Activated CD4-positive, alpha-beta T cell treated with anti-CD3 and anti-CD28 coated beads, Interleukin-2, Interleukin-4, amounts not matched to agents 100 ng/mL and 50 ng/mL, durations not matched to agents 16 hours and 8 hours (primary cell): ENCODE measurements around the gene KRTAP20-4.

Source experiments
- DNase-seq: peaks from one replicate; pipeline ENCODE4 v3.0.0-alpha.2; 2020; ENCODE audit warnings: low spot score

Gene KRTAP20-4

DNA sequence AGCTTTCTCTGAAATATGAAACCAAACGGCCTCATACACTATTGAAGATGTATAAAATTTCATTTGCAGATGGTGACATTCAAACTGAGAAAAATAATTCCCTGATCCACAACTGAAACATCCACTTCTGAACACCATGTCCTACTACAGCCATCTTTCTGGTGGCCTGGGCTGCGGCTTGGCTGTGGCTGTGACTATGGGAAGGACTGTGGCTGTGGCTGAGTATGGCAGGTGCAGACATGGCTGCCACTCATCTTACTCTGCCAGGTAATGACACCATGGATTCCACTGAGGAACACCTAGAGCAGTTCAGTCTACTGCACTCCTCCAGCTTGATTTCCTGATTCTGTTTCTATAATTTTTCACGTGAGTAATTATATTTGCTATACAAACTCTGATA is at the start of gene KRTAP20-4:
Gene KRTAP20-4 (plus strand): TSS at position 106 of the 400 bp plus-strand sequence.
- DNase-seq = no peak

DNA sequence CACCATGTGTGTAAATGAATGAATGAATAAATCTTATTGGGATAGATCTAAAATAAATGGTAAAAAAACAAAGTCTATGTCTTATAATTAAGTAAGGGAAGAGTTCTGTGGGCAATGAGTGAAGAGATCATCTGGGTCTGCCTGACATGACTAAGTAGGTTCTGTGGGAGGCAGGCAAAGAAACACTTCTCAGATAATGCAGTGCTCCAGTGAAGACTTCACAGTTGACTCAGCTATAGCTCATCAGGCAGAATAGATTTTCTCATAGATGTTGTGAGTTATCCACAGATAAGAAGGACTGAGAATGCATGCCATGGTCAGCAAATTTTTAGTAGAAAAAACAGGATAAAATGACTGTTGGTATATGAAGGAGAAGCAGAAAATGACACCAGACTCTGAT is 42.7 kb upstream of the KRTAP20-4 start:
- no peak for DNase-seq

DNA sequence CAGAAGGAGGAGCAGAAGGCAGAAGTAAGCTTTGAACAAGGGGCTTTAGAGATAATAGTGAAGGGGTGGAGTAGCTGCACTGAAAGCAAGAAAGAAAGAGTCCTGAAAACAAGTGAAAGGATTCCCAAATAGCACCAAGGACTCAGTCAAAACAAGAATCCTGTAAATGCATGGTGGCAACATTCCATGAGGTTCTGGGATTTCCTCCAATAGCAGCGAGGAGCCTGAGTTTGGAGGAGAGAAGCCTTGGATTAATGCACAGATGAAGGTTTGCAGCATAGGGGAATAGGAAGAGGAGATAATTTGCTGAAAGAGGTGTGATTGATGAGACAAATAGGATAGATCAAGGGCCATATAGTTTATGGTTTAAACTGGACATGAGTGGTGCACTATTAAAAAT is 41.1 kb upstream of the KRTAP20-4 start:
- DNase-seq = no peak

DNA sequence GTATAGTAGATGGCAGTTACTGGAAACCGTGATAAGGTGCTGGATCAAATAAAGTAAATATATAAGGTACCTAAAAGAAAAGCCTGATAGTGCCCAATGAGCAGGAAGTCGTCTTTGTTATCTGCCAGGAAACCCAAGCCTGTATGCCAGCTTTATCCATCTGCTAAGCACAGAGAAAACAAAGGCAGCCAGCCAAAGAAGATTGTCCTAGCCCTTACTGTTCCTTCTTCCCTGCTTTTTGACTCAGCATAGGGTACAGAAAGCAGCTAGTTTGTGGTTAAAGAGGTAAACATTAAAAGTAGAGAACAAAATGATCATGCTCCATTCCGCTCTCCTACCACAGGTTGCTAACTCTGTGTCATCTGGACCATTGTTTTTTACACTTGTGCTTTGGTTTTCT is 40.3 kb upstream of the KRTAP20-4 start:
- no peak for DNase-seq

DNA sequence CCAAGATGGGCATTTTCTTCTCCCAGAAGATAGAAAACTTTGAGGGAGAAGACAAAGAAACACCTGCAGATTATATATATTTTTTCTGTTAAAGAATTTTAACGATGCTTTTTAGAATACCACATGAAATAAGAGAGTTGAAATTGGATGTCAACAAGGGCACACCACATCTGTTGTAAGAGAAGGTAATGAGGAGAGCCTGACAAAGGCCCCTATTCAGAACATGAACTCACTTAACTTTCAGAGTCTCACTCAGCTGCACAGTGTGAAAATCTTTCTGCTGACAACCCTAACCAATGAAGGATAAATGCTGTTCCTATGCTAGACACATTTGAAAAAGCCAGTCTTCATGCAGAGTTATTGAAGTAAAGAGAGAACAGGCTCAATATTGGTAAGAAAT is 37.6 kb upstream of the KRTAP20-4 start:
- DNase-seq = no peak

DNA sequence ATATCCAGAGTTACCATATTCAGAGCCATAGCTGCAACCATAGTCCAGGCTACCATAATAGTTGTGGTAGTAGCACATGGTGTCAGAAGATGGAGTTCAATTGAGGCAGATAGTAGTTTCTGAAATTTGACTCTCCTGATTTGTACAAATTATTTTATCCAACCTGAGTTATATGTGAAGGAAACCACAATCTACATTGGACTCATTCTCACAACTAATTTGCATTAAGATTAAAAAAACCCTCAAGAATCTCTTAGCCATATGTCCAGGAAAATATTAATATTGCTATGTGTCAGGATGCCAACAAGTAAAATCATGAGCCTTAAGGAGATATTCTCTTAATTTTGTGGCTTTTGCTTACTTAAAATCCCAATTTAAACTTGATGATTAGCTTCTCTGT is 30.1 kb upstream of the KRTAP20-4 start, which contains the start of gene KRTAP22-2:
Gene KRTAP22-2 (minus strand): TSS at position 101 of the 400 bp plus-strand sequence.
- DNase-seq = no peak

DNA sequence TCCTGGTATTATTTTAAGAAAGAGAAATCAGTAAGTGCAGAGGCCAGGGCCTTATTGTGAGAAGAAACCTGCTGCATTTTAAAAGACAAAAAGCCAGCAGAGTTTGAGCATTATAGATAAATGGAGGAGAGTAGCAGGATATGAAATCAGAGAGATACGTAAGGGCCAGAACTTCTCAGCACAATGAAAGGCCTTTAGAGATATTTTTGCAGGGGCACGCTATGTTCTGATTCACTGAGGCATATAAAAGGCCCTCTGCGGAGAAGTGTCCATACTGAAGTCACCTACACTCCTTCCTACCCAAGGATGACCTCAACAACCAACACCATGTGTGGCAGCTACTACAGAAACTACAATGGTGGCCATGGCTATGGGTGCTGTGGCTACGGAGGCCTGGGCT is 28.3 kb upstream of the KRTAP20-4 start, which contains the start of gene KRTAP6-3:
Gene KRTAP6-3 (plus strand): TSS at position 301 of the 400 bp plus-strand sequence. CDS start 6 bp downstream, at position 307.
- no peak for DNase-seq

DNA sequence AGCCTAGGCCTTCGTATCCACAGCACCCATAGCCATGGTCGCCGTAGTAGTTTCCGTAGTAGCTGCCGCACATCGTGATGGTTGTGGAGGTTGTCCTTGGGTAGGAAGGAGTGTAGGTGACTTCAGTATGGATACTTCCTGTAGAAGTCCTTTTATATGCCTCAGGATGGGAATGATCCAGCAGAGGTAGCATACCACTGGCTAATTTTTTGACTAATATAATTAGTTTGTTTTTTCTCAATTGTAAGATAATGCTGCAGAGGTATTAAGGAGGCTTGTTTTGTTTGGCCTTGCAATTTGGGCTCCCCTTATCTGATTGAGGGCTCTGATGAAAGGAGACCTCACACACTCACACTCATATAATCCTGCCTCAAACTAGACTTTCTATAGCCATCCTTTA is 21.6 kb upstream of the KRTAP20-4 start, which contains the start of gene KRTAP6-2:
Gene KRTAP6-2 (minus strand): TSS at position 101 of the 400 bp plus-strand sequence. CDS start 28 bp downstream, at position 73.
- no peak for DNase-seq

DNA sequence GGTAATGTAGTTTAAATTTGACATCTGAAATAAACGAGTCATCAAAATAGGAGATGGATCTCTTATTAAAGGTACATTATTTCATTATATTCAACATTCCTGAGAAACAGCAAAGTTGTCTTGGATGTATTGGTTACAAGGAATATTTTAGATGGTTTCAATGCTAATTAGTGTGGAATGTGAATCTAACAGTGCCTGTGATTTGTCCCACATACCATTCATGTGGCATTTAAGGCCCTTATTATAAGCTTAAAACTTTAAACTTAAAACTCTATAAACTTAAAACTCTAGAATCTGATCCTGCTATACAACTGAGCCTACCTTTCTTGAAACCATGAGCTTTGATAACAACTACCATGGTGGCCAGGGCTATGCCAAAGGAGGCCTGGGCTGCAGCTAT is 19.6 kb upstream of the KRTAP20-4 start, which contains the start of gene KRTAP22-1:
Gene KRTAP22-1 (plus strand): TSS at position 301 of the 400 bp plus-strand sequence.
- no peak for DNase-seq

DNA sequence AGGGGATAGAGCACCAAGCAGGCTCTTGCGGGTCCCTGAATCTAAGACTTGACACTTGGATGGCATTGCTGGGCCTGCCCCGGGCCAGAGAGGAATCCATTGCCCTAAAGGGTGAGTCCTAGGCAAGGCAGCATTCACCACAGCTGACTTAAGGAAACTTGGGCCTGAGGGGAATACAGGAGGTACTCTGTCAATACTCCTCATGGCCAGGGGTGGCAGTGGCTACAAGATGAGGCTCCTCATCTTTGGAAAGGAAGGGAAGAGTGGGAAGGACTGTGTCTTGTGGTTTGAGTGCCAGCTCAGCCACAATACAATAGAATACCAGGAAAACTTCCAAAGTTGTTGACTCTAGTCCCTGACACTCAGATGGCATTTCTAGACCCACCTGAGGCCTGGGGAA is 14.5 kb upstream of the KRTAP20-4 start:
- DNase-seq = no peak

DNA sequence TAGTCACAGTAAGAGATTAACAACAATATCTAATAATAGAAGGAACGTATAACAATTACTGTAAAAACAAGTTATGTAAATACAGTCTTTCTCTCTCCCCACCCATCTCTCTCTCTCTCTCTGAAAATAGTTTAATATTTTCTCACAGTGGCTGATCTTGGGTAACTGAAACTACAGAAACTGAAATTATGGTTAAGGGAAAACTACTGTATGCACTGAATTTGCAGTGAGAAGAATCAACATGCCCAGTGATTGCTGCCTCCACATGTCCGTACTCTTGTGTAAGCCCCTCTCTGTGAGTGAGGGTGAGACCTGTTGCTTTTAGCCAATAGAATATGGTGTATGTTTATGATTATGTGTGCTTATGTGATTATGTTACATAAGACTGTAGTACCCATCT is 8.3 kb upstream of the KRTAP20-4 start:
- no peak for DNase-seq

DNA sequence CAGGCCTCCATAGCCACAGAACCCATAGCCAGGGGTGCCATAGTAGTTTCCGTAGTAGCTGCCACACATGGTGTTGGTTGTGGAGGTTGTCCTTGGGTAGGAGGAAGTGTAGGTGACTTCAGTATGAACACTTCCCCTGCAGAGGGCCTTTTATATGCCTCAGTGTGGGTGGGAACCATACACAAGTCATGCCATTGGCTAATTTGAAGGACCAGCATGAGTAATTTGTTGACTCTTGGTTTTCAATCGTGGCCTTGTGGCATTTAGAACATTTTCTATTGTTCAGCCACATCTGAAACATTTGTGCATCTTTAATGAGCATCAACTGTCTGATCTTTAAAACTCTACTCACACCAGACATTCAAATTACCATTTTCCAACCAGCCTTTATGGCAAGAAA is 6.6 kb upstream of the KRTAP20-4 start, which contains the start of gene KRTAP6-1:
Gene KRTAP6-1 (minus strand): TSS at position 95 of the 400 bp plus-strand sequence. CDS start 26 bp downstream, at position 69.
- DNase-seq = peak; percentile 1

DNA sequence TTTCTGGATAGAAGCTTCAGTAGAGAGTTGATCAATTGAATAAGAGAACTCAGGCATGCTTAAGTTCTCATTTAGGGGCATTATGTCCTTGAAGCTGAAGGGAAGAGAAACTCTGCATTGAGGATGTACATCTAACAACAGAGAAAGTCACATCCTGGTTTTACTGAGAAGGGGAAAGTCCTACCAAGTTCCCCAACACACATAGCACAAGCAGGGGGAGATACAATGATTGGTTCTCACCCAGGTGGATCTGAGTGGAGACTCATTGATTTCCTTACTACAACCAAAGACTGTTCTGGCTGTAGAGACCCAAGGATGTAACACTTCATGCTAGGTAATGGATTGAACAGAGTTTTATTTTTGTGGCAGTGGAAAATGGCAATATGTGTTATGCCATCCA is 5.2 kb upstream of the KRTAP20-4 start:
- no peak for DNase-seq

DNA sequence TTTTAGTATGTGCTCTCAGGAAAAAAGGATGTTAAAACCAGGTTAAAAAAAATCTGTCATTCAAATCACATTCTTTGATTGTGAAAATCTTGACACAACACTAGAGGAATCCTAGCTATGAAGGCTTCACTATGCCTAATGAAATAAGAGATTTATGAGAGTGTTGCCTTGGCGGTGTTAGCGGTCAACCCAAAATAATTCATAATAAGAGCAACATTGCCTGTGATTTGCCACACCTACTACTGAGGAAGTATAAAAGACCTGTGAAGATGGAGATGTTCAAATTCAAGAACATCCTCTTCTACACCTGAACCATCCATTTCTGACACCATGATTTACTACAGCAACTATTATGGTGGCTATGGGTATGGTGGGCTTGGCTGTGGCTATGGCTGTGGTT is 4.3 kb upstream of the KRTAP20-4 start, which contains the start of gene KRTAP20-1:
Gene KRTAP20-1 (plus strand): TSS at position 301 of the 400 bp plus-strand sequence. CDS start 30 bp downstream, at position 331.
- no peak for DNase-seq

DNA sequence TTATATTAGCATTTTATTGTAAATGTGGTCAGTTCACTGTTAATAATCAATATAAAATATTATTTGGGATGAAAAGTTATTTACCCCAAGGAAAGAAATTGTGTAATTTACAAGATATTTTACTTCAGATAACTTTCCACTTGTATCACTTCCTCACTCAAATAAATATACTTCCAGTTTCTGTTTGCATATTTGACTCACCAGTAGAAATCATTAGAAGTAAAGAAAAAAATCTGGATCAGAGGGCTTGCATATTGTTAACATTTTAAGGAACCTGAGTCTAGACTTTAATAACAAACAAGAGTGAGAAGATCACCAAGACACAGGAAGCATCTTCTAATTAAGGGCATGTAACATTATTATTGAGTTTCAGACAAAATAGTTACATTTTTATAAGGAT is 347 bp upstream of the KRTAP20-4 start:
- no peak for DNase-seq

DNA sequence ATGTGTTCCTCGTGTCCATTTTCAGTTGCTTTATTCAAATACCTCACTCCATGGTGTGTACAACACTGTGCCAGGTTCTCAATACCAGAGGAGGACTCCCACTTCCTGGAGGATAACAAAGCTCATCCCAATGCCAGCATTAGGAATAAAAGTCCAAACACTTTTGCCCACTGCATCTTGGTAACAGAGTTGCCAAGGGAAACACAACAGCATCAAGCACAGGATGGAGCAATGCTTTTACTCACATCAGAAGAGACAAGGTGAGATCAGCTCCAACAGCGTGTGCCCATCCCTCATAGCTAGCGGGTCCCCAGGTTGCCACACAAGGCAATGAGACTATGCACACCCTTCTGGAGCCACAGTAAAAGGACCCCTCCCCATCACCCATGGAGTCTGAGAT is 2.9 kb downstream of the KRTAP20-4 start:
- no peak for DNase-seq

DNA sequence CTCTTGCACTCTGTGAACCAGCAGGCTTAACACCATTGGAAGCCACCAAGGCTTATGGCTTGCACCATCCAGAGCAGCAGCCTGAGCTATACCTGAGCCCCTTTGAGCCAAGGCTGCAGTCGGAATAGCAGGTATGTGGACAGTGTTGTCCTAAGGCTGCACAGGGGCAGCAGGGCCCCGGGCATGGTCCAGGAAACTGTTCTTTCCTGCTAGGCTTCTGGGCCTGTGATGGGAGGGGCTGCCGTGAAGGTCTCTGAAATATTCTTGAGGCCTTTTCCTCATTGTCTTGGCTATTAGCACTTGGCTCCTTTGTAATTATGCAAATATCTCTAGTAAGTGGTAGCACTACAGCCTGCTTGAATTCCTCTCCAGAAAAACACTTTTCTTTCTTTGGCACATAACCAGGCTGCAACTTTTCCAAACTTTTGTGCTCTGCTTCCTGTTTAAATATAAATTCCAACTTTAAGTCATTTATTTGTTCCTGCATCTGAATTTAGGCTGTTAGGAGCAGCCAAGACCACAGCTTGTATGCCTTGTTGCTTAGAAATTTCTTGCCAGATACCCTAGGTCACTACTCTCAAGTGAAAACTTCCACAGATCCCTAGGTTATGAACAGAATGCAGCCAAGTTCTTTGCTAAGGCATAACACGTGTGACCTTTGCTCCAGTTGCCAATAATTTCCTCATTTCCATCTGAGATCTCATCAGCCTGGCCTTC is 5.2 kb downstream of the KRTAP20-4 start:
- DNase-seq = no peak

DNA sequence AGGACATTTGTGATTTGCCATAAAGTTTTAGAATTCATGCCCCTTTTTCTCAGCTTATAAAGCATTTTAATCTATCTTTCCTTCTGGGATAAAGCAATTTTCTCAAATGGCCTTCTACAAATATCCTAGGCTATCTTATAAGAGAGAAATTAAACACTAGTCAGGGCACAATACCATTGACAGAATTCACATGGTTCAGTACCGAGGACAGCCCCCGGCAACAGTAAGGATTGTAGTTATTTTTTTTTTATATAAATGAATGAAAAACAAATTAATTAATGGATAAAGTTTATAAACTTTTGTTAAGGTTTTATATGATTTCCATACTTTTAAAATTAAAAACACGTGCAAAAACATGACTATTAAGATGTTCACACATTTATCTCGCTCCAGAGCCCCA is 7.7 kb downstream of the KRTAP20-4 start:
- DNase-seq = no peak

DNA sequence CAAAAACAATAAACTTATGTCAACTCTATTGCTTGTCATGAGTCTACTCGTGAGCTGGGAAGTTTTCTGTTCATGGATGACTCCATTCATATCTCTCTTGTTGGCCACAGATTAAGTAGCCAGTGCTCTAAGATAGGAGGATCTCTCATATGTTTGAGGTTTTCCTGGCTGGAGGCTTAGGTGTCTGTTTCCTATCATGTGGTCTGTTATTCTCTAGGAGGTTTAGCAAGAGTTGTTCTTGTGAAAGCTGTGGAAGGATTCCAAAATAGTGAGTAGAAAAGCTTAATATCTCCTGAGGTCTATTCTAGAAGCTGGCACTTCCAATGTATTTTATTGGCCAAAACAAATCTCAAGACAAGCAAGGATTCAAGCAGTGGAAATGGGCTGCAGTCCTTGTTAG is 8.8 kb downstream of the KRTAP20-4 start:
- no peak for DNase-seq

DNA sequence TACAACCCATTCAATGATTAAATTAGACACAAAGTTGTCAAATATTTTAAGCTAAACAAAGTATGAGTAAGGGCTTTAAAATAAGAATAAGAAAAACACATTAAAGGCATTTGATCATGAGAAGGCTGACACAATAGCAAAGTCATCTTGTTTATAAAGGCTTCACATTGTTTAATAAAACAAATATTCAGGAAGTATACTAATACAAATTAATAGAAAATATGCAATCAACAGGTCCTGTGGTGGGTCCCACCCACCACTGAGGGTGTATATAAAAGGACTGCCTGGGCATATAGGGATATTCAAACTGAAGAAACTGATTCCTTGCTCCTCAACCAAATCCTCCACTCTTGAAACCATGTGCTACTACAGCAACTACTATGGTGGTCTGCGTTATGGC is 14.5 kb downstream of the KRTAP20-4 start, which contains the start of gene KRTAP20-2:
Gene KRTAP20-2 (plus strand): TSS at position 301 of the 400 bp plus-strand sequence. CDS start 58 bp downstream, at position 359.
- DNase-seq = no peak

DNA sequence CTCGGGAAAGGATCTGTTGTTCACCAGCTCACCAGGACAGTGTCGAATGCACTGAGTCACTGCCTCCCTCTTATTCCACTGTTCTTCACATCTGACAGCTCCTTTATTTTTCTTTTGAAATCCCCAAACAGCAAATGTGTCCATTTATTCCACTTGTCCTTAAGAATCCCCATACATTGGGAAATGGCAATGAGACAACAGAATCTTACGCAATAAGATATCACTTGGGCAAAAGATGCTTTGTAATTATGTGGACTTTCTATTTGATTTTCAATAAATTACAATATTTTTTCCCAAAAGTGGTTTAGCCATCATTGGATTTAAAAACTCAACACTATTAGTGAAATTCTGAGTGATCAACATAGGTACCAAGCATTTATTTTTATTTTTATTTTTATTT is 18.3 kb downstream of the KRTAP20-4 start:
- DNase-seq = no peak

DNA sequence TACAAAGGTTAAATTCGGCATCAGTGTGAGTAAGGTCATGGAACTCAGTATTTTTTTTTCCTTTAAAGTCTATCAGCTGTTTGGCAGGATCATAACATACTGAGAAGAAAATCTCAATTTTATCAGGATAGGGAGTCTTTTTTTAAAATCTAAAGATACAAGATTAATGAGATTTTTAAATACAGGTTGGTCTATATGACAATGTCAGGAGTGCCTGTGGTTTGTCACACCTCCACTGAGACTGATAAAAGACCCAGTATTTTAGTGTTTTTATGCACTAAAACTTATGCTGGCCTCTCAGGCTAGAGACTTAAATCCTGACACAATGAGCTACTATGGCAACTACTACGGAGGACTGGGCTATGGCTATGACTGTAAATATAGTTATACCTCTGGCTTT is 22.1 kb downstream of the KRTAP20-4 start, which contains the start of gene KRTAP20-3:
Gene KRTAP20-3 (plus strand): TSS at position 301 of the 400 bp plus-strand sequence.
- DNase-seq = no peak

DNA sequence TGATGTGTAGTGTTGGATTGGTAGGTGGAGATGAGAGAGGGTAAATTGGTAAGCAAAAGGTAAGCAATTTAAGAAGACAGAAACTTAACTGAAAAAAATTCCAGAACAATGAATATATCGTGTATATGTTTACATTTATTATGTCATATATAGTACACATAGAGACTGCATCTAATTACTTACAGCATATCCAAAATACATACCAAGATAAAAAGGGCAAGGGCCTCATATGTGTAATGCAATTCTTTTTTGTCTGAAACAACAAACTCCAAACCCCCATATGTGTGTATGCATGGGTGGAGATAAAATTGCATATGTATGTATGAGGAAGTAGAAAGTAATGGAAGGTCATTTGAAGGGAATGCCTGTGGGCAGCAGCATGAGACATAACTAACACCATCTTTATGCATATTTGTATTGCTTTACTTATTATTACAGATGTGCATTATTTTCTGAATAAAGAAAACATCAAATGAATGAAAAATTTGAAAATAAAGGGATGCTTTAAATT is 26.5 kb downstream of the KRTAP20-4 start:
- no peak for DNase-seq
